GM21717 (cell line): ENCODE measurements around the gene RNU6-9.

Experiments used
- ATAC-seq: cut with Tn5 transposase; IDR thresholded peaks from one replicate; pipeline ENCODE4 v1.9.1; 2021; ENCODE audit warnings: mild to moderate bottlenecking, moderate library complexity; ENCODE audit not compliant: unreplicated experiment

RNU6-9 gene

DNA sequence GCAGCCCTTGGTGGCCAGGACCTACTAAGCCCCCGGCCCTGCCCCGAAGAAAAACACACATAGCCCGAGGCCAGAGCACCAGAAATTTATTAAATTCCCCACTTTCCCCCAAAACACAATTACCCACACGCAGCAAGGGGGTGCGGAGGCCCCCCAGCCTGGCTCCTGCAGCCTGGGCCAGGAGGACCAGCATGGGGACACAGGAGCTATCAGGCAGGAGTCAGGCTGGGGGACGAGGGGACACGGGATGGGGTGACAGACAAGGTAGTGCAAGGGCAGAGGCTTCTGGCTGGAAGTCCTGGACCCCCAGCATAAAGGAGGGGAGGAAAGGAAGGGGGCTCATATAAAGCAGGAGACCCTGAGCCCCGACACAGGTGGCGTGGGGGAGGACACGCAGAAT, 3.1 kb downstream of the RNU6-9 start:
- no peak for ATAC-seq

DNA sequence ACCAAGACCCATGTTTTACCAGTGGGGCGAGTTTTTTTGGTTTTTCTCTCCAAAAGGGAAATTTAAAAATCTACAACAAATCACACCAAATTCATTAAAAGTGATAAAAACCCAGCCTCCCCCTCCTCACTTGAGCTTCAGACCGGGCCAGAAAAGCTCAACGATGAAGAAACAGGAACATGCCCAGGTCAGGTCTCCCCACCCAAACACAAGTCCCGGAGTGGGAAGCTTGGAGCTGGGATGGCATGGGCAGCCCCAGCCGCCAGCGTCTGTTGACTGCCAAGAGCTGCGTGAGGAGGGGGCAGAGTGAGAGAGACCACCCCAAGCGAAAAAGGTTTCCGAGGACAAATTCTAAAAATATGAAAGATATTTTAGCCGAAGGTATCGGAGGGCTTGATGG, 3.7 kb downstream of the RNU6-9 start:
- no peak for ATAC-seq

DNA sequence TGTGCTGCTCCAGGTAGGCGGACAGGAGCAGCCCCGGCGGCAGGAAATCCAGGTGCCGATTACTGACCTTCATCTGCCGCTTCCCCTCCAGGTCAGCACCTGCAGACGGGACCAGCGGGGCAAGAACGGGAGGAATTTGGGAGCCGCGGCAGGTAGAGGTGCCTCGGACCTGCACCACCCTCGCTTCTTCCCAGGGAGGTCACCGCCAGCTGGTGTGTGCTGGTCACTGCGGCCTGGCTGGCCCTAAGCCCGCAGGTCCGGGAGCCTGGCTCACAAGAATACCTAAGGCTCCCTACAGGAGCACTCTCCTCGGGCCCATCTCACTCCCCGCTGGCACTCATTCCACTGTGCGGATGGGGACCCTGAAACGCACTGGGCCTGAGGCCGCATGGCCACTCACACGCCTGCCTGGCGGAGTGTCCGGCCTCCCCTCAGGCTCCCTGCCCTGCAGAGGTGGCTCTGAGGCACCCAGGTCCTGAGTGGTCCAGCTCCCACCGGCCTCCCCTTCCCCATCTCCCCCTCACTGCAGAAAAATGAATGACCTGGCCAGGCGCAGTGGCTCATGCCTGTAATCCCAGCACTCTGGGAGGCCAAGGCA, 4.3 kb downstream of the RNU6-9 start:
- ATAC-seq: no peak

DNA sequence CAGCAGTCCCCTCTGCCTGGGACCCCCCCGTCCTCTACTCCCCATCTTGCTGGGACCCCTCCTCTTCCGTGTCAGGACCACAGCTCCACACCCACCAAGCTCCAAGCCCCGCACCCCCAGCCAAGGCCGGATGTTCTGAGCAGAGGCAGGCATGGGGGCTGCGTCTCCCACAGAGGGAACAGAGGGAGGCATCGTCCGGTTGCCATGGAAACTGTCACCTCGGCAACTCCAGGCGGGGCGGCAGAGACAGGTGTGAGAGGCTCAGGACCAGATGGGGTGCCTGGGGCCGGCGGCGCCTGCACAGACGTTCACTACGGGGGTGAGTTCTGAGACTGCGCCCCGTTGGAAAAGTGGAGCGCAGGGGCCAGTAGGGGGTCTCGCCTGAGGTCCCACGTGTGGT, 5.4 kb downstream of the RNU6-9 start:
- no peak for ATAC-seq

- ATAC-seq: no peak
Observed at GRCh38 chr19:899336-900042, 6.2 kb downstream of the RNU6-9 start.

DNA sequence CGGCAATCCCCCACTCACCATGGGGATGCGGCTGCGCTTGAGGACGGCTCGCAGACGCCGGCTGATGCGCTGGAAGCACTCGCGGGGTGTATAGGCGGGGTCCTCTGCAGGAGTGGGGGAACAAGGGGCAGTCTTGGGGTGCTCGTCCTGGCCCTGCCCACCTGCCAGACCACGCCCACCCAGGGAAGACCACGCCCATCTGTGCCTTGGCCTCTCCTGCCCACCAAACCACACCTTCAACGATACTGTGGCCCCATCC, 6.7 kb downstream of the RNU6-9 start:
- no peak for ATAC-seq

DNA sequence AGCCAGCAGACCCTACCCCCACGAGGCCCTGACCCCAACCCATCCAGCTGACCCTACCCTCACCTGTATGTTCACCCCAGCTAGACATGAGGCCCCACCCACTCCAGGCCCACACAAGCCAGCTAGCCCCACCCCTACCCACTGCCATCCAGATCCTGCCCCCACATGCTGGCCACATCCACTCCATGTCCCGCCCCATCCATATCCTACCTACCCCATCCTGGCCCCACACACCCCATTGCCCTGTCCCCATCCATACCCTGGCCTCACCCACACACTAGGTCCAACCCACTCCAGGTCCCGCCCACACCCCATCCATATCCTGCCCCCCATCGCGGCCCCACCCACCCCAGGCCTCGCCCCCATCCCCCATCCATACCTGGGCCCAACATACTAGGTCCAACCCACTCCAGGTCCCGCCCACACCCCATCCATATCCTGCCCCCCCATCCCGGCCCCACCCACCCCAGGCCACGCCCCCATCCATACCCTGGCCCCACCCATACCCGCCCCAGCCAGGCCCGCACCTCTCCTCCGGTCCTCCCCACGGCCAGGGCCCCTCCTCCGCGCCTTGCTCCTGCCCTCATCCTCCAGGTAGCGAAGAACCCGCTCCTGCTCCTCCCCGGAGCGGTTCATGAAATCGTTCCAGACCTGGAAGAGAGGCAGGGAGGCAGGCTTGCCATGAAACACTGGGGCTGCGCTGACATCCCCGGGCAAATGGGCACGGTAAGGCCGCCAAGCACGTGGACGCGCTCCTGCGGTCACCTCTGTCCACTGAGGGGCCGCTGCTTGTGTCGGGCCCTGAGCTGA, 7.2 kb downstream of the RNU6-9 start:
- no peak for ATAC-seq

- no peak for ATAC-seq
Observed at GRCh38 chr19:901216-902092, 8.2 kb downstream of the RNU6-9 start.

DNA sequence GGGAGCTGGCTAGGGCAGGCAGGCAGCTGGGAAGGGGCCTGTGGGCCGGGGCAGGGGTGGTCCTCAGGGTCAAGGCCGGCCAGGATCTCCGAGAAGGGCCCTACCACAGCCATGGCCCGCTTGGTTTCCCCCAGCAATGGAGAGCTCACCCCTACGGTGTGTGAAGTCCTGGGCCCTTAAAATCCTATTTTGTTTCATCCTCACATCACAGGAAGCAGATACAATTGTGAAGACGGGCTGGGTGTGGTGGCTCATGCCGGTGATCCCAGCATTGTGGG, 8.7 kb downstream of the RNU6-9 start:
- no peak for ATAC-seq

DNA sequence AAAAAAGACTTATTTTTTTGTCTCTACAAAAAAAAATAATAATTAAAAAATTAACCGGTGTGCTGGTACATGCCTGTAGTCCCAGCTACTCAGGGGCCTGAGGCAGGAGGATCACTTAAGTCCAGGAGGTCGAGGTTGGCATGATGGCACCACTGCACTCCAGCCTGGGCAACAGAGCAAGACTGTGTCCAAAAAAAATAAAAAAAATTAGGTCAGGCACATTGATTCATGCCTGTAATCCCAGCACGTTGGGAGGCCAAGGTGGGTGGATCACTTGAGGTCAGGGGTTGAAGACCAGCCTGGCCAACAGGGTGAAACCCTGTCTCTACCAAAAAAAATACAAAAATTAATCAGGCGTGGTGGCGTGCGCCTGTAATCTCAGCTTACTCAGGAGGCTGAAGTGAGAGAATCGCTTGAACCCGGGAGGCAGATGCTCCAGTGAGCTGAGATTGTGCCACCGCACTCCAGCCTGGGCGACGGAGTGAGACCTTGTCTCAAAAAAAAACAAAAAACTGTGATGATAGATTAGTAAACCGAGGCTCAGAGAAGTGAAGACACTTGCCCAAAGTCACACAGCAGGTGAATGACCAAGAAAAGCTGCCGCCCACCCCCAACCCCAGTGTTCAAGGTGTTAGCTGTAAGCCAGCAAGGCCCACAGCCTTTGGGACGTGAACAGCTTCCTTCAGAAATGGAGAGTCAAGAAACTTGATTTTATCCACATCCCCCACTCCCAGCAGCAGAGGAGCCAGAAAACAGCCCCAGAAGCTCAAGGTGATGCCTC, 9.4 kb downstream of the RNU6-9 start:
- ATAC-seq: no peak

DNA sequence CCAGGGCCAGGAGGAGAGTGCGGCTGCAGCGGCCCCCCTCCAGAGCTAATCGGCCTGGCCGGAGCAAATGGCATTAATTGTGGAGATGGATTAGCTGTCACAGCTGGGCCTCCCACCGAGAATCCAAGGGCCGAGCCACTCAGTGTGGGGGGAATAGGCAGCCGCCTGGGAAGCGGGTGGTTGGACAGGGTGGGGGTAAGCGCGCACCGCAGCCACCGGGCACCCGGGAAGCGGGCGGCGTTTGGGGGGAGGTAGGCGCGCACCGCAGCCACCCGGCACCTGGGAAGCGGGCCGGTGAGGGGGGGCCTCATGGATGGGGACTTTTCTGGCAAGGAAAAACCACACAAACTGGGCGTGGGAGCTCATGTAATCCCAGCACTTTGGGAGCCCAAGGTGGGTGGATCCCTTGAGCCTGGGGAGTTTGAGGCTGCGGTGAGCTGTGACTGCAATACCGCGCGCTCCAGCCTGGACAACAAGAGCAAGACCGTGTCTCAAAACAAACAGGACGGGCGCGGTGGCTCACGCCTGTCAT, 10.0 kb downstream of the RNU6-9 start:
- ATAC-seq: no peak

- no peak for ATAC-seq
Observed at GRCh38 chr19:904545-904944, 11.3 kb downstream of the RNU6-9 start.

- no peak for ATAC-seq
Observed at GRCh38 chr19:906480-906879, 13.2 kb downstream of the RNU6-9 start.

DNA sequence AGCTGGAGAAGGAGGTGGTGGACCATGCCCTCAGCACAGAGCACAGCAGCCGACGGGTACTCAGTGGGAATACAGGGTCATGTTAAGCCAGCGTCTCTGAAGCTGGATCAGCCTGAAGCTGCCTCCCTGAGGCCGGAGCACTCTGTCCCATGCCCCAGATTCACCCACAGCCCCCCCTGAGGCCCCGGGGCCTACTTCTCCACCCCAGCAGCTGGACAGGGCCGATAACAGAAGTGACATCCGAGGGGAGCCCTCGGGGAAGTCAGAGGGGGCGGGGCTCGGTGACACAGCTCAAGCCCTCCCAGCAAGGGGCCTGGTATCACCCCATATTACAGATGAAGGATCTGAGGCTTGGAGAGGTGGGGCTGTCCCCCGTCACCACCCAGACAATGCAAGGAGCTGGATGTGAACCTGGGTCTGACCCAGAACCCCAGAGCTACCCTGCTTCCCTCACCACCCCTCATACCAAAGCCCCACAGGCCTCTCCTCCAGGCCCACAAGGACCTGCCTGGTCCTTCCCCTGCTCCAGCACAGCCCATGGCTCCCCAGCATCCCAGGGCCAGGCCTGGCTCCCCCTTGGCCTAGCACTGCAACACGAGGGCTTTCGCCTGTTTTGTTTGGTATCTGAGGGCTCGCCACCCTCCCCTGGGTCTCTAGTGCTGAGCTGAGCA, 14.0 kb downstream of the RNU6-9 start:
- no peak for ATAC-seq

GRCh38 chr19:911197-912033, 18.1 kb downstream of the RNU6-9 start:
- ATAC-seq: no peak

GRCh38 chr19:912181-913079, 19.1 kb downstream of the RNU6-9 start:
- ATAC-seq: no peak

GRCh38 chr19:913080-913748, 19.9 kb downstream of the RNU6-9 start, which contains the start of gene R3HDM4:
R3HDM4 (minus strand) TSS chr19:913219; CDS start chr19:913157, 62 bp downstream.
- peak; percentile 42 for ATAC-seq
